NB4 (cell line): ENCODE results near the gene MAT2B.

ENCODE experiments used
- POLR2A ChIP-seq: IDR thresholded peaks from 2 replicates; pipeline ENCODE4 v1.6.1; 2011; ENCODE audit warnings: mild to moderate bottlenecking; ENCODE audit not compliant: insufficient read length; ENCODE audit errors: extremely low read depth
- TF ChIP-seq, protein P1 (sequence below): IDR thresholded peaks from one replicate; pipeline ENCODE4 v1.5.1; 2012; ENCODE audit warnings: low read depth, low read length
- TF ChIP-seq, protein P2 (sequence below): IDR thresholded peaks from 2 replicates; pipeline ENCODE4 v1.6.1; 2011; ENCODE audit warnings: low read depth, low read length

DNA sequence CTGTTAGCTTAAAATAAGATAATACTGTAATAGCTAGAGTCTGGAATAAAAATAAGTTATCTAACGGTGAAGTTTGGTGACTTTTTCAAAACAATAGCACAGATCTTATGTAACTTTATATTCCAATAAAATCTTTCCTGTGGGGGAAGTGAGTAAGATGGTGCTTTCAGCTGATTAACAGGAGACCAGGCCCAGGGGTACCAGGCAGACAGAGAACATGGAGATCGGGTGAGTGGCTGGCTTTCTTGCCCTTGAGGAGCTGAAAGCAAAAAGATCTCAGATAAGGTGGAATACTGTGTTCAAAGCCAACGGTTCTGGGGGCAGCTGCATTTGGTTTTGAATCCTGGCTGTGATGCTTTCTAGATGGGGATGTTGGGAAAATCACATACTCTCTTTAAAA lies 61.3 kb downstream of the MAT2B start:
- TF ChIP-seq, protein P1, sequence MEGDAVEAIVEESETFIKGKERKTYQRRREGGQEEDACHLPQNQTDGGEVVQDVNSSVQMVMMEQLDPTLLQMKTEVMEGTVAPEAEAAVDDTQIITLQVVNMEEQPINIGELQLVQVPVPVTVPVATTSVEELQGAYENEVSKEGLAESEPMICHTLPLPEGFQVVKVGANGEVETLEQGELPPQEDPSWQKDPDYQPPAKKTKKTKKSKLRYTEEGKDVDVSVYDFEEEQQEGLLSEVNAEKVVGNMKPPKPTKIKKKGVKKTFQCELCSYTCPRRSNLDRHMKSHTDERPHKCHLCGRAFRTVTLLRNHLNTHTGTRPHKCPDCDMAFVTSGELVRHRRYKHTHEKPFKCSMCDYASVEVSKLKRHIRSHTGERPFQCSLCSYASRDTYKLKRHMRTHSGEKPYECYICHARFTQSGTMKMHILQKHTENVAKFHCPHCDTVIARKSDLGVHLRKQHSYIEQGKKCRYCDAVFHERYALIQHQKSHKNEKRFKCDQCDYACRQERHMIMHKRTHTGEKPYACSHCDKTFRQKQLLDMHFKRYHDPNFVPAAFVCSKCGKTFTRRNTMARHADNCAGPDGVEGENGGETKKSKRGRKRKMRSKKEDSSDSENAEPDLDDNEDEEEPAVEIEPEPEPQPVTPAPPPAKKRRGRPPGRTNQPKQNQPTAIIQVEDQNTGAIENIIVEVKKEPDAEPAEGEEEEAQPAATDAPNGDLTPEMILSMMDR: no peak
- no peak for TF ChIP-seq POLR2A
- TF ChIP-seq, protein P2, sequence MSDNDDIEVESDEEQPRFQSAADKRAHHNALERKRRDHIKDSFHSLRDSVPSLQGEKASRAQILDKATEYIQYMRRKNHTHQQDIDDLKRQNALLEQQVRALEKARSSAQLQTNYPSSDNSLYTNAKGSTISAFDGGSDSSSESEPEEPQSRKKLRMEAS: no peak
